A673 (cell line): ENCODE results near the gene NLRP5. TPM values are rescaled to one million over a fixed set of nuclear protein-coding genes. Genes with fewer than 3 reads are reported as not detected.
"Not testable (repeated sequence)": the region's sequence is repeated elsewhere in the genome, so short reads cannot be mapped to it uniquely, and the experiment has no call there.

Source experiments
- BruUV-seq: library from RNA; stranded (reverse); fragments of 400-500 nt; replicated peaks from 2 replicates; lab custom pipeline; 2021; lab: Mats Ljungman, UMichigan
- CTCF ChIA-PET: fragments of 300-600 bp; sonication (Branson Sonifier 250); formaldehyde crosslinking; loops from one replicate; lab custom pipeline; 2022; ENCODE audit warnings: antibody characterized with exemption; lab: Charles Lee
- POLR2A ChIA-PET: fragments of 300-600 bp; sonication (Branson Sonifier 250); formaldehyde crosslinking; loops from one replicate; lab custom pipeline; 2022; ENCODE audit warnings: antibody characterized with exemption; ENCODE audit not compliant: low non-redundant PET; lab: Charles Lee
- DNase-seq: peaks from one replicate; pipeline ENCODE4 v3.0.0-alpha.2; 2015; ENCODE audit warnings: low spot score
- H3K27ac ChIP-seq: fragments of 200-600 bp; sonication (generic); 2 replicates; pipeline ENCODE4 v1.5.1; 2016; ENCODE audit warnings: mixed run types, low read depth, mild to moderate bottlenecking, mixed read lengths, antibody characterized with exemption, low read length; ENCODE audit not compliant: poor library complexity, severe bottlenecking
- H3K27me3 ChIP-seq: fragments of 200-600 bp; sonication (generic); replicated peaks from 2 replicates; pipeline ENCODE4 v1.6.1; 2017; ENCODE audit warnings: mixed run types, low read depth, mild to moderate bottlenecking, mixed read lengths, antibody characterized with exemption, low read length; ENCODE audit not compliant: insufficient read depth, poor library complexity
- H3K36me3 ChIP-seq: fragments of 200-600 bp; sonication (generic); 2 replicates; pipeline ENCODE4 v1.6.1; 2016; ENCODE audit warnings: mixed run types, mild to moderate bottlenecking, mixed read lengths, antibody characterized with exemption, low read length; ENCODE audit not compliant: insufficient read depth, poor library complexity, severe bottlenecking
- H3K4me1 ChIP-seq: fragments of 200-600 bp; sonication (generic); 2 replicates; pipeline ENCODE4 v1.6.1; 2017; ENCODE audit warnings: mixed run types, mild to moderate bottlenecking, mixed read lengths, antibody characterized with exemption, low read length; ENCODE audit not compliant: insufficient read depth, poor library complexity, severe bottlenecking
- H3K4me3 ChIP-seq: fragments of 200-600 bp; sonication (generic); 2 replicates; pipeline ENCODE4 v1.5.1; 2016; ENCODE audit warnings: low read depth, mixed run types, mild to moderate bottlenecking, mixed read lengths, low read length; ENCODE audit not compliant: poor library complexity, severe bottlenecking
- H3K9me3 ChIP-seq: fragments of 200-600 bp; sonication (generic); 2 replicates; pipeline ENCODE4 v1.6.1; 2016; ENCODE audit warnings: mixed run types, low read depth, mild to moderate bottlenecking, mixed read lengths, antibody characterized with exemption, low read length; ENCODE audit not compliant: poor library complexity, severe bottlenecking
- CTCF ChIP-seq: fragments of 300-800, 200-600 bp; sonication (generic); conservative IDR thresholded peaks from 2 replicates; pipeline ENCODE4 v1.5.1; 2017; ENCODE audit warnings: low read depth, mild to moderate bottlenecking, antibody characterized with exemption, low read length, moderate library complexity, mixed read lengths
- EZH2 ChIP-seq: fragments of 200-600 bp; sonication (generic); IDR thresholded peaks from 2 replicates; pipeline ENCODE4 v1.6.1; 2017; ENCODE audit warnings: borderline replicate concordance, low read depth, mild to moderate bottlenecking, mixed read lengths, antibody characterized with exemption, low read length; ENCODE audit not compliant: poor library complexity, severe bottlenecking
- intact Hi-C: fragments of 100-400 bp; cut with micrococcal nuclease; formaldehyde crosslinking; loops from one replicate; pipeline ENCODE4 v1.10.0; 2022; ENCODE audit not compliant: unreplicated experiment
- total RNA-seq: library from RNA; stranded (reverse); gene quantifications from 2 replicates; pipeline ENCODE4 v1.2.3, GENCODE V29; 2021

The NLRP5 gene
- total RNA-seq, 1 experiment from 2014 or later, result not detected

GRCh38 chr19:56097776-56098175, 111.2 kb downstream of the NLRP5 start:
- TF ChIP-seq EZH2 (no peak), CTCF (no peak)
- no TSS peak for BruUV-seq
- intact Hi-C loops, result no loop called here
- Histone ChIP-seq H3K4me3 (no peak overlapping the region), H3K9me3 (no peaks in the 10 kb centered on the region), H3K36me3 (peaks cover 6% of the 10 kb centered on the region), H3K4me1 (no peaks in the 10 kb centered on the region), H3K27me3 (no peaks in the 10 kb centered on the region), H3K27ac (no peak overlapping the region)
- DNase-seq, result no peak
- POLR2A ChIA-PET, result no interaction called here
- CTCF ChIA-PET, result no interaction called here

DNA sequence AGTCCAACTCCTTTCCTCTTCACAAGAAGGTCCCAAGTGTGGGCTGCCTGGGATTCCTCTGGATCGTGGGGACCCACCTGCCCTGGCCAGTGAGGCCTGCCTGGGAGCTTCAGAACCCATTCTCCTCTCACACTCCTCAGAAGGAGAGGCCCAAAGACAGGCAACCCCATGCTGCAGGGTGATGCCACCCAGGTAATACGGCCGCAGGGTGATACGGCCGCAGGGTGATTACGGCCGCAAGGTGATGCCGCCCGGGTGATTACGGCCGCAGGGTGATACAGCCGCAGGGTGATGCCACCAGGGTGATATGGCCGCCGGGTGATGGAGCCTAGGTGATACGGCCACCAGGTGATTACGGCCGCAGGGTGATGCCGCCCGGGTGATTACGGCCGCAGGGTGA, 111.7 kb downstream of the NLRP5 start:
- BruUV-seq, H3K4me3 ChIP-seq, H3K4me1 ChIP-seq, H3K36me3 ChIP-seq, H3K9me3 ChIP-seq, intact Hi-C loops, H3K27ac ChIP-seq, POLR2A ChIA-PET, H3K27me3 ChIP-seq, CTCF ChIA-PET, DNase-seq: not testable (repeated sequence)

DNA sequence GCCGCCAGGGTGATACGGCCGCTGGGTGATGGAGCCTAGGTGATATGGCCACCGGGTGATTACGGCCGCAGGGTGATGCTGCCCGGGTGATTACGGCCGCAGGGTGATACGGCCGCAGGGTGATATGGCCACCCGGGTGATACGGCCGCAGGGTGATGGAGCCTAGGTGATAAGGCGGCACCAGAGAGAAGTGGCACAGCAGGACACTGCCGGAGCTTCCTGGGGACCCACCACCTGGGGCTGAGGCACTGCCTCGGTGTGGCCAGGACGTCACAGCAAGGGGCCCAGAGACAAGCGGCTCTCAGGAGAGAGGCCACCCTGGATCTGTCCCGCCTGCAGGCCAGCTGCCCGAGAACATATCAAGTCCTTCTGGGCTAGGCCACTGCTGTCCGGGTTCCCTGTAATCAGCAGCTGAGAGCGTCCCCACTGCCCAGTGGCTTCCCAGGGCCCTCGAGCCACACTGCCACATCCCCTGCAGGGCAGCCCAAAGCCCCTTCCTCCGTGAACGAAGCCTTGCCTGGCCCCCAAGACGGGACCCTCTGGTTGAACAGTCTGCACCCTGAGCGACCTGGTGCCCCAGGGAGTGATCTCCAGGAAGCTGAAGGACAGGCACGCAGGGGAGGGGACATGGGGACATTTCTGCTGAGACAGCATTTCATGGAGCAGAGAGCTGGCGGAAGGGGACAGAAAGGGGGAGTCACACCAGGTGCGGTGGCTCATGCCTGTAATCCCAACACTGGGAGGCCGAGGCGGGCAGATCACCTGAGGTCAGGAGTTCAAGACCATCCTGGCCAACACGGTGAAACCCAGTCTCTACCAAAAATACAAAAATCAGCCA, 112.4 kb downstream of the NLRP5 start:
- intact Hi-C loops, result no loop called here
- ChIA-PET CTCF (interaction anchor here (0.6 kb wide), 1 partner anchor 155 kb away, joined by 4 read pairs; no protein-coding TSS in a partner anchor), POLR2A (no interaction called here)
- no peak for TF ChIP-seq CTCF
- TF ChIP-seq EZH2, result no peak
- no TSS peak for BruUV-seq
- Histone ChIP-seq H3K27ac (no peak overlapping the region), H3K9me3 (no peaks in the 10 kb centered on the region), H3K36me3 (peaks cover 6% of the 10 kb centered on the region), H3K4me3 (no peak overlapping the region), H3K27me3 (no peaks in the 10 kb centered on the region), H3K4me1 (no peaks in the 10 kb centered on the region)
- no peak for DNase-seq
